Measurements from ENCODE around the gene RPS6KA6. TPM values are rescaled to one million over a fixed set of nuclear protein-coding genes. Genes with fewer than 3 reads are reported as not detected.

The RPS6KA6 gene
- total and polyA plus RNA-seq, 2 experiments from 2014 or later: 3.6 to 14.0 TPM

- no peak for DNase-seq (ENCODE audit: low spot score)
- Histone ChIP-seq H3K27me3 (ENCODE audit: insufficient read depth) (no peaks in the 10 kb centered on the region), H3K27ac (ENCODE audit: low read depth) (no peak overlapping the region), H3K9me2 (ENCODE audit: insufficient read depth) (no peaks in the 10 kb centered on the region), H4K20me1 (replicated peaks; ENCODE audit: insufficient read depth) (no peaks in the 10 kb centered on the region), H3K79me2 (replicated peaks; ENCODE audit: insufficient read depth) (no peaks in the 10 kb centered on the region), H3K36me3 (ENCODE audit: insufficient read depth) (no peaks in the 10 kb centered on the region), H3F3A (replicated peaks; ENCODE audit: low read depth) (no peaks in the 10 kb centered on the region), H2AFZ (no peak overlapping the region), H3K4me2 (no peak overlapping the region), H3K4me1 (ENCODE audit: insufficient read depth) (no peaks in the 10 kb centered on the region), H3K4me3 (no peak overlapping the region)
- Mint-ChIP-seq H3K27ac (no peak overlapping the region), H3K4me1 (peaks cover 5% of the 10 kb centered on the region), H3K36me3 (ENCODE audit: low read depth) (no peaks in the 10 kb centered on the region), H3K9me3 (peaks cover 3% of the 10 kb centered on the region; the same call in 2 of the 3 replicates), H3K27me3 (ENCODE audit: insufficient read depth, low read depth, poor library complexity) (no peaks in the 10 kb centered on the region), H3K4me3 (no peak overlapping the region)
- ATAC-seq: no peak
- TF ChIP-seq ETS1 (IDR thresholded peaks at IDR 0.05) (no peak), EZH2phosphoT487 (IDR thresholded peaks at IDR 0.05; ENCODE audit: unreplicated experiment) (no peak), JUNB (IDR thresholded peaks at IDR 0.05; ENCODE audit: unreplicated experiment) (no peak), POLR2AphosphoS5 (IDR thresholded peaks at IDR 0.05; ENCODE audit: low read depth) (no peak), EZH2 (IDR thresholded peaks at IDR 0.05; ENCODE audit: low read depth, unreplicated experiment) (no peak), ZNF462 (CRISPR knock-in tag; IDR thresholded peaks at IDR 0.05) (no peak), ZNF114 (CRISPR knock-in tag; IDR thresholded peaks at IDR 0.05) (no peak), REST (IDR thresholded peaks at IDR 0.05; ENCODE audit: unreplicated experiment) (no peak), ZNF331 (CRISPR knock-in tag; IDR thresholded peaks at IDR 0.05; ENCODE audit: low read depth) (no peak), NANOG (IDR thresholded peaks at IDR 0.05; ENCODE audit: borderline replicate concordance) (no peak), CTCF (conservative IDR thresholded peaks at IDR 0.05; ENCODE audit: low read depth in 2 of 2) (no peak), STAT1 (IDR thresholded peaks at IDR 0.05; ENCODE audit: unreplicated experiment) (no peak), CREB1 (CRISPR knock-in tag; IDR thresholded peaks at IDR 0.05; ENCODE audit: low read depth) (no peak)
Observed at GRCh38 chrX:84199688-84200087, 11.7 kb upstream of the RPS6KA6 start.
